HCT116 (cell line): ENCODE data around the gene CHRNA9.

Experiments used
- CEBPB ChIP-seq: IDR thresholded peaks from 2 replicates; pipeline ENCODE4 v1.6.1; 2012; ENCODE audit warnings: low read depth
- CTCF ChIP-seq, 3 experiments: fragments of 200-600 bp in 1 of 3; sonication (generic) in 1 of 3; IDR thresholded peaks in 2 of 3; conservative IDR thresholded peaks in 1 of 3; 2 replicates each; pipeline ENCODE4 v1.5.1; 2012 to 2017; ENCODE audit warnings: low read depth in 2 of 3, low read length in 2 of 3, antibody characterized with exemption in 1 of 3, borderline replicate concordance in 1 of 3, control low read depth in 1 of 3, mild to moderate bottlenecking in 1 of 3, mixed read lengths in 1 of 3, mixed run types in 1 of 3, moderate library complexity in 1 of 3; ENCODE audit not compliant: insufficient read depth in 1 of 3
- EZH2 ChIP-seq: fragments of 200-600 bp; sonication (generic); IDR thresholded peaks from 2 replicates; pipeline ENCODE4 v1.6.1; 2017; ENCODE audit warnings: antibody characterized with exemption, mixed run types
- EZH2phosphoT487 ChIP-seq: fragments of 200-600 bp; IDR thresholded peaks from 2 replicates; pipeline ENCODE4 v1.6.1; 2018; ENCODE audit warnings: antibody characterized with exemption, borderline replicate concordance
- POLR2AphosphoS5 ChIP-seq: IDR thresholded peaks from 2 replicates; pipeline ENCODE4 v1.6.1; 2011; ENCODE audit warnings: mild to moderate bottlenecking, low read depth, low read length, moderate library complexity
- REST ChIP-seq: IDR thresholded peaks from 2 replicates; pipeline ENCODE4 v1.6.1; 2012; ENCODE audit warnings: low read depth
- ZNF274 ChIP-seq: fragments of 200-500 bp; sonication (Bioruptor generic); IDR thresholded peaks from 2 replicates; pipeline ENCODE4 v1.6.1; 2014; ENCODE audit warnings: mild to moderate bottlenecking, low read depth, low read length, inconsistent platforms
- TF ChIP-seq, protein P1 (sequence below): IDR thresholded peaks from 2 replicates; pipeline ENCODE4 v1.6.1; 2012
- TF ChIP-seq, protein P2 (sequence below): IDR thresholded peaks from 2 replicates; pipeline ENCODE4 v1.6.1; 2012

- no peak for TF ChIP-seq CTCF (IDR thresholded peaks at IDR 0.05 in 2 of 3, conservative IDR thresholded peaks at IDR 0.05 in 1 of 3; ENCODE audit: borderline replicate concordance in 1 of 3, insufficient read depth in 1 of 3, low read depth in 2 of 3, low read length in 2 of 3)
- no peak for TF ChIP-seq EZH2
- no peak for TF ChIP-seq ZNF274
- TF ChIP-seq POLR2AphosphoS5, result no peak
- TF ChIP-seq, protein P1, sequence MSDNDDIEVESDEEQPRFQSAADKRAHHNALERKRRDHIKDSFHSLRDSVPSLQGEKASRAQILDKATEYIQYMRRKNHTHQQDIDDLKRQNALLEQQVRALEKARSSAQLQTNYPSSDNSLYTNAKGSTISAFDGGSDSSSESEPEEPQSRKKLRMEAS, result no peak
- no peak for TF ChIP-seq CEBPB
- TF ChIP-seq, protein P2, sequence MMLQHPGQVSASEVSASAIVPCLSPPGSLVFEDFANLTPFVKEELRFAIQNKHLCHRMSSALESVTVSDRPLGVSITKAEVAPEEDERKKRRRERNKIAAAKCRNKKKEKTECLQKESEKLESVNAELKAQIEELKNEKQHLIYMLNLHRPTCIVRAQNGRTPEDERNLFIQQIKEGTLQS, result no peak
- no peak for TF ChIP-seq REST
- no peak for TF ChIP-seq EZH2phosphoT487
These were observed 28.8 kb downstream of the CHRNA9 start for GRCh38 chr4:40363945-40364344.
